Activated T-helper 1 cell treated with Interleukin-2 at 50 U/mL for 16 hours (primary cell): ENCODE data around the gene UNC93B1.

Experiments
- DNase-seq: peaks from one replicate; pipeline ENCODE4 v3.0.0-alpha.2; 2020; ENCODE audit warnings: low read depth

Gene UNC93B1, protein sequence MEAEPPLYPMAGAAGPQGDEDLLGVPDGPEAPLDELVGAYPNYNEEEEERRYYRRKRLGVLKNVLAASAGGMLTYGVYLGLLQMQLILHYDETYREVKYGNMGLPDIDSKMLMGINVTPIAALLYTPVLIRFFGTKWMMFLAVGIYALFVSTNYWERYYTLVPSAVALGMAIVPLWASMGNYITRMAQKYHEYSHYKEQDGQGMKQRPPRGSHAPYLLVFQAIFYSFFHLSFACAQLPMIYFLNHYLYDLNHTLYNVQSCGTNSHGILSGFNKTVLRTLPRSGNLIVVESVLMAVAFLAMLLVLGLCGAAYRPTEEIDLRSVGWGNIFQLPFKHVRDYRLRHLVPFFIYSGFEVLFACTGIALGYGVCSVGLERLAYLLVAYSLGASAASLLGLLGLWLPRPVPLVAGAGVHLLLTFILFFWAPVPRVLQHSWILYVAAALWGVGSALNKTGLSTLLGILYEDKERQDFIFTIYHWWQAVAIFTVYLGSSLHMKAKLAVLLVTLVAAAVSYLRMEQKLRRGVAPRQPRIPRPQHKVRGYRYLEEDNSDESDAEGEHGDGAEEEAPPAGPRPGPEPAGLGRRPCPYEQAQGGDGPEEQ

DNA sequence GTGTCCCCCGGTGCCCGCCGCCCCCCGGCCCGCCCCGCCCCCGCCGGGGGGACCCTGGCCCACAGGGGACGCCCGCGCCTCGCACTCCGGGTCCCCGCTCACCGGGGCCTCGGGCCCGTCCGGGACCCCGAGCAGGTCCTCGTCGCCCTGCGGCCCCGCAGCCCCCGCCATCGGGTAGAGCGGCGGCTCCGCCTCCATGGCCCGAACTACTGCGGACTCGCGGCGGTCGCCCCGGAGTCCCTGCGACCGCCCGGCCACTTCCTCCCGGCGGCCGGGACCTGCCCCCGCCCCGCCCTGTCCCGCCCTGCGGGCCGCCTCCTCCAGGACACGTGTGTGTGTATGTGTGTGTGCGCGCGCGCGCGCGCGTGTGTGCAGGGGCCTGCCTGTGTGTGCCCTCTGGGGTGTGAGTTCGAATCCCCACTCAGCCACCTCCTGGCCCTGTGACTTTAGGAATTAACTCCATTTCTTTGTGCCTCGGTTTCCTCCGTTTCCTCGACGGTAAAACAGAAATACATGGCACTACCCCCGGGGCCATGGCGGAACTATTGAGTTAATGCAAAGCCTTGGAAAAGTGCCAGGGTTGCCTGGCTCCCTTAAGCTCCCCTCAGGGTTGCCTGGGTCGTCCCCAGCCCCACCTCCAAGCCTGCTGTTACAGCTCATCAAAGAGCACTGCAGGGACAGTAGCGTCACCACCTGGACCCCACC lies at the start of gene UNC93B1:
Gene UNC93B1 (minus strand): TSS at position 252 of the 705 bp plus-strand sequence. CDS start 54 bp downstream, at position 198.
- DNase-seq: peak; percentile 68

DNA sequence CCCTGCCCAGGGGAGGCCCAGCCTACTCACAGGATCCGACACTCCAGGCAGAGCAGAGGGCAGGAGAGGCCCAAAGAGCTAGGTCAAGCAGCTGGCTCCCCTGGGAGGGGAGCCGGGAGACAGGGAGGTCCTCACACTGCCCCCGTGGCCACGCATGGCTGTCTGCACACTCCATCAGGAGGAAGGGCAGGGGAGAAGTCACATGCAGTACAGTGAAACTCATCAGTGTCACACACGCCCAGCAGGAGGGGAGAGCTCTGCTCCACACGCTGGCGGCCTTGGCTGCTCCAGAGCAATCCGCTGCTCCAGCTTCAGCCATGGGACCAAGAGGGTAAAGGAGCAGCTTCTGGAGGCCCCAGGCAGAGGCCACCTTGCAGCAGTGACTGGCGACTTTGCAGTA lies 49.2 kb upstream of the UNC93B1 start:
- DNase-seq: no peak

DNA sequence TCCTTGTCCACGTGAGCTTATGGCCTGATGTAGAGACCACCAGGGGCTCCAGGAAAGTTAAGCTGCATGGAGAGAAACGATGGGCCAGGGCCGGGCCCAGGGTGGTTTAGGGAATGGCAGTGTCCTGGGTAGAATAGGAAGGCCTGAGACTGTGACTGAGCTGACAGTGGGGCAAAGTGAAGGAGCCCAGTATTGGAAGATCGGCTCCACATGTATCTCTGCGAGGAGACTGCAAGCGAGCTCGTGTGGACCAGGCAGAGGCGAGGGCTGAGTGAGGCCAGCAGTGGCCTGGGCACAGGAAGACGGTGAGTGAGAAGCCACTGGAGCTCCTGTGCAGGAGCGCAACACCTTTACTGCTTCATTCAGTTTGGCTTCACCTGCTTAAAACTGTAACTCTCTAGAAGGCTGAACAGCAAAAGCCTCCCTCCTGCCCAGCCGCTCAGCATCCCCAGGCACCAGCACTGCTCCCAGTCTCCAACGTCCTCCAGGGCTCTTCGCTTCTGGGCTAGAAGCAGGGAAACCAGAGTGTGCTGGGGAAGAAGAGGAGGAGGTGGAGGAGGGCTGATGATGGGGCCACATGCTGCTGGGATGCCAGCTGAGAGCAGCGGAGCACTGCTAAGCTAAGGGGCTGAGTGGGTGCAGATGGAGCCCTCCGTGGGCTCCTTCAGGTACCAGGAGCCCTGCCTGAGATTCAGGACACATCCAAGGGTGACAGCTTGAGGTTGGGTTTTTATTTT lies 48.4 kb upstream of the UNC93B1 start:
- no peak for DNase-seq

DNA sequence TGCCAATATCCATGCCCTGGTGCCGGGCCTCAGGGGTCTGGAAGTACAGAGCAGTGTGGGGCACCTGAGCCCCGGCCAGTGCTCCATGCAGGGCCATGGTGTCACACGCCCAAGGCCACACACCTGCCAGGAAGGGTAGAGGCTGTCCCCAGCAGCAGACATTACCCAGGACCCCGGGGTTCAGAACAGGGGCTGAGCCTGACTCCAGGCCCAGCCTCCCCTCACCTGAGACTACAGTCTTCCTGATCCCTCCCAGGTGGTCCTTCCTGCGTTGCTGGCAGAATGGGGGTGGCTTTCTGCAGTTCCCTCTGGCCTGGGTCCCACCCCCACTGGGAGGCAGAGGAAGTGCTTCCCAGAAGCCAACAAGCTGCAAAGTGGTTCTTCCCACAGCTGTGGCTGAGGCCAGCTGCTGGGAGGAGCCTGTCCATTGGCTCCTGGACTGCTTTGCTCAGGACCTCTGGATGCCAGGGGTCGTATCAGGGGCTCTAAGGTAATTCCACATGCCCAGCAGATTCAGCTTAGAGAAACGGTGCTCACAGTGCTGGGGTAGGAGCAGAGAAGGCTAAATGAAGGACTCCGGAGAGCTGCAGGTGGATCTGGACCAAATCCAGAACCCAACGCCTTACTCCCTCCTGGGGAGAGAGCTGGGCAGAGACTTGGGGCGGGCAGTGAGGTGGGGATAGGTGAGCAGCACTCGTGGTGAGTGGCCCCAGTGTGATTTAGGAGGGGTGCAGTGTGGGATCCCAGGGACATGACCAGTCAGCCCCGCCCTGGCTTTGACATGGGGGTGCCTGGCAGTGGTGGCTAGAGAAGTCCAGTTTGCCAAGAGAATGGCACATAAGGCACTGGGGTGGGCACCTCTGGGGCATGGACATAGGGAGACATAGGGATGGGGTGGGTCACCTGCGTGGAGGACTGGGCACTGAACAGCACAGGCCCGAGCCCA lies 47.6 kb upstream of the UNC93B1 start:
- DNase-seq: no peak

DNA sequence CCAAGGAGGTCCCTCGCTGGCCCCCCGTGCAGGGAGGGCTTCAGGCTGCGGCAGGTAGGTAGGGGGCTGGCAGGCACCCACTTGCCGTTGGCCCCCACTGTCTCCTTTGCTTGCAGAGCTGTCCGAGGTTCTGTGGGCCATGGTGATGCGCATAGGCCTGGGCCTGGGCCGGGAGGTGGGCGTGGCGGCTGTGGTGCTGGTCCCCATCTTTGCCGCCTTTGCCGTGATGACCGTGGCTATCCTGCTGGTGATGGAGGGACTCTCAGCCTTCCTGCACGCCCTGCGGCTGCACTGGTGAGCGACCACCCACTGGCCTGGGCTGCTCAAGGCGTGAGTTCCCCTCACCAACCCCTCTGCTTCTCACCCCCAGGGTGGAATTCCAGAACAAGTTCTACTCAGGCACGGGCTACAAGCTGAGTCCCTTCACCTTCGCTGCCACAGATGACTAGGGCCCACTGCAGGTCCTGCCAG lies 46.5 kb upstream of the UNC93B1 start:
- DNase-seq: no peak

DNA sequence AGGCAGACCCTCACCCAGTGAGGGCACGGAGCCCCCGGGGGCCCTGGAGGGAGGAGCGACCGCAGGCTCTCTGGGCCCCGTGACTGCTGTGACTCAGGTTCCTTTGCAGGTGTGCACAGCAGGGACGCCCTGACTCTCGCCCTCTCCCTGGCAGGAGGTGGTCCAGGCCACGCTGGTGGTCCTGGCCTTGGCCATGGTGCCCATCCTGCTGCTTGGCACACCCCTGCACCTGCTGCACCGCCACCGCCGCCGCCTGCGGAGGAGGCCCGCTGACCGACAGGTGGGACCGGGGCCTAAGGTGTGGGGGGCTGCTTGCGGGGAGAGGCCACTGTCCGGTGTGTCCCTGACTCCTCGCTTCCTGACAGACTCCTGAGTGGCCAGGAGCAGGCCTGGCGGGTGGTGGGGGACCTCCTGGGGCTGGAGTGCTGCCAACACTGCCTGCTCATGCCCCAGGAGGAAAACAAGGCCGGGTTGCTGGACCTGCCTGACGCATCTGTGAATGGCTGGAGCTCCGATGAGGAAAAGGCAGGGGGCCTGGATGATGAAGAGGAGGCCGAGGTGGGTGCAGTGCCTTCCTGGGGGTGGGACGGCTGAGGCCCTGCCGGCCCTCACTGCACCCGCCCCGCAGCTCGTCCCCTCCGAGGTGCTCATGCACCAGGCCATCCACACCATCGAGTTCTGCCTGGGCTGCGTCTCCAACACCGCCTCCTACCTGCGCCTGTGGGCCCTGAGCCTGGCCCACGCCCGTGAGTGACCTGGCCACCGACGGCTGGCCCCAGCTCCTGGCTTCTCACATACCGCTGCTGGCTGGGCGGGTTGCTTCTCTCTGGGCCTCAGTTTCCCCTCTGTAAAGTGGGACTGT lies 45.8 kb upstream of the UNC93B1 start:
- DNase-seq: no peak

DNA sequence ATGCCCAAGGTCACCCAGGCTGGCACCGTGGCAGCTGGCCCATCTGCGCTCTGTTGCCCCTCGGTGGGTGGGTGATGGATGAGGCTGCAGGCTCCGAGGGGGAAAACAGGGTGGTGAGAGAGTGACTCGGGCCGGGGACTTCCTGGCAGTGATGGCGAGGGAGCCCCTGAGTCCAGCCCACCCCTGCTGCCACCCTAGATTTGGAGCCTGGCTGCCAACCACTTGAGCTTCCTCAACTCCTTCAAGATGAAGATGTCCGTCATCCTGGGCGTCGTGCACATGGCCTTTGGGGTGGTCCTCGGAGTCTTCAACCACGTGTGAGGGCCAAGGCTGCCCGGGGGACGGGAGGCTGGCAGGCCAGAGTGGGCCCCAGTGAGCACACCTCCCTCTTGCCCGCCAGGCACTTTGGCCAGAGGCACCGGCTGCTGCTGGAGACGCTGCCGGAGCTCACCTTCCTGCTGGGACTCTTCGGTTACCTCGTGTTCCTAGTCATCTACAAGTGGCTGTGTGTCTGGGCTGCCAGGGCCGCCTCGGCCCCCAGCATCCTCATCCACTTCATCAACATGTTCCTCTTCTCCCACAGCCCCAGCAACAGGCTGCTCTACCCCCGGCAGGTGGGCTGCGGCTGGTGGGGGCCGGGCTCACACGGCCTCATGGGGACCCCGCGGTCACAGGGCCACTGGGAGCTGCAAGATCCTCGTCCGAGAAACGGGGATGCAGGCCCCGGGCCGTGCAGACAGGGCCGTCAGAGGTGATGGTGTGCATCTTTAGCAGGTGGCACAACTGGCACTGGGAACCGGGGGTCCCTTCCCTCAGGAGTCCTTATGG lies 45.0 kb upstream of the UNC93B1 start:
- no peak for DNase-seq

DNA sequence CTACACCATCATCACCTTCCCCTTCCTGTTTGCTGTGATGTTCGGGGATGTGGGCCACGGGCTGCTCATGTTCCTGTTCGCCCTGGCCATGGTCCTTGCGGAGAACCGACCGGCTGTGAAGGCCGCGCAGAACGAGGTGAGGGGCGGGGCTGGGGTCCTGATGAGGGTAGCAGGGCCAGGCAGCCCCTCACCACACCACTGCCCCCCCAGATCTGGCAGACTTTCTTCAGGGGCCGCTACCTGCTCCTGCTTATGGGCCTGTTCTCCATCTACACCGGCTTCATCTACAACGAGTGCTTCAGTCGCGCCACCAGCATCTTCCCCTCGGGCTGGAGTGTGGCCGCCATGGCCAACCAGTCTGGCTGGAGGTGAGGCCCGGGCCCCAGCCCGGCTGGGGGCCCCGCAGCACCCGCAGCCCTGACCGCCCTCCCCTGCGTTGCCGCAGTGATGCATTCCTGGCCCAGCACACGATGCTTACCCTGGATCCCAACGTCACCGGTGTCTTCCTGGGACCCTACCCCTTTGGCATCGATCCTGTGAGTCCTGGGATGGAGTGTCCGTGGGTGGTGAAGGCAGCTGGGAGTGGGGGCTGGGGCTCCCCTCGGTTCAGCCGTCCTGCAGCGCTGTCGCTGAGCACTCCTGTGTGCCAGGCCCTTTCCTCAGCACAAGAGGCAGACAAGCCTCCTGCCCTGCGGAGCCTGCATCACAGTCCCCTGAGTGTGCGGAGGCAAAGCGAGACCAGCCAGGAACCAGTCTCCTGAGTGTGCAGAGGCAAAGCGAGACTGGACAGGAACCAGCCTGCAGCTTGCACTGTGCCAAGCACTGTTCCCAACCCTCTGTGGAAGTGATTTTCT lies 43.8 kb upstream of the UNC93B1 start:
- no peak for DNase-seq

DNA sequence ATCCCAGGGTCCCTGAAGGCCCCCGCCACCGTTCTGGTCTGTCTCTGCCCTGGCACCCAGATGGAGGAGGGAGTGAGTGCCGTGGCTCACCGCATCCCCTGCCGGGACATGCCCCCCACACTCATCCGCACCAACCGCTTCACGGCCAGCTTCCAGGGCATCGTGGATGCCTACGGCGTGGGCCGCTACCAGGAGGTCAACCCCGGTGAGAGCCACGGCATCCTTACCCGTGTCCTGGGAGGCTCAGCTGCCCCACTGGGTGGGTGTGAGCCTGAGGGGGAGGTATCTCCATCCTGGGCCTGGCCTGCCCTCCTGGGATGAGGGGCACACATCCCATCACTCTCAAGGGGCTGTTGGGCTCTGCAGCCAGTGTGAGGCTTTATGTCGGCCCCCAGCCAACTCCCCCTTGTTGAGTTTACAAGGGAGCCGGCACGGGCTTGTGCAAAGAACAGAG lies 41.0 kb upstream of the UNC93B1 start:
- no peak for DNase-seq

DNA sequence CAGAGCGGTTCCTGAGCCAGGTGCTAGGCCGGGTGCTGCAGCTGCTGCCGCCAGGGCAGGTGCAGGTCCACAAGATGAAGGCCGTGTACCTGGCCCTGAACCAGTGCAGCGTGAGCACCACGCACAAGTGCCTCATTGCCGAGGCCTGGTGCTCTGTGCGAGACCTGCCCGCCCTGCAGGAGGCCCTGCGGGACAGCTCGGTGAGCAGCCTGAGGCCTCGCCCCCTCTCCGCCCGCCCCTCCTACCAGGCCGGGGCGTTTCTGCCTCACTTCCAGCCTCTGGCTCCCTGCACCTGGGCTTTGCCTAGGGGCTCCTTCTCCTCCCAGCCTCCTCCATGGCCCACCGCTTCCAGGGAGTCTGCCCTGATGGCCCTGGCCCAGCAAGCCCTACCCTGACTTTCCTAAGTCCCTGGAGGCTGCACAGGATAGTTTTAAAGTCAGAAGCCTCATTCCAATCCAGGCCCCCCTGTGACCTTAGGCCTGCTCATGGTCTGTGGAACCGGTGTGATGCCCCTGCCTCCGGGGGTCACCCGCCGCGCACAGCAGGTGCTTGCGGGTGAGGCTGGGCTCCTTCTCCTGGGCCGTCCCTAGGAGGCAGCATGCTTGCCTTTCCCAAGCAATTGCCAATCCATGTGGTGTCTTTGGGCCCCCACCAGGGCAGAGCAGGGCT lies 40.4 kb upstream of the UNC93B1 start:
- no peak for DNase-seq

DNA sequence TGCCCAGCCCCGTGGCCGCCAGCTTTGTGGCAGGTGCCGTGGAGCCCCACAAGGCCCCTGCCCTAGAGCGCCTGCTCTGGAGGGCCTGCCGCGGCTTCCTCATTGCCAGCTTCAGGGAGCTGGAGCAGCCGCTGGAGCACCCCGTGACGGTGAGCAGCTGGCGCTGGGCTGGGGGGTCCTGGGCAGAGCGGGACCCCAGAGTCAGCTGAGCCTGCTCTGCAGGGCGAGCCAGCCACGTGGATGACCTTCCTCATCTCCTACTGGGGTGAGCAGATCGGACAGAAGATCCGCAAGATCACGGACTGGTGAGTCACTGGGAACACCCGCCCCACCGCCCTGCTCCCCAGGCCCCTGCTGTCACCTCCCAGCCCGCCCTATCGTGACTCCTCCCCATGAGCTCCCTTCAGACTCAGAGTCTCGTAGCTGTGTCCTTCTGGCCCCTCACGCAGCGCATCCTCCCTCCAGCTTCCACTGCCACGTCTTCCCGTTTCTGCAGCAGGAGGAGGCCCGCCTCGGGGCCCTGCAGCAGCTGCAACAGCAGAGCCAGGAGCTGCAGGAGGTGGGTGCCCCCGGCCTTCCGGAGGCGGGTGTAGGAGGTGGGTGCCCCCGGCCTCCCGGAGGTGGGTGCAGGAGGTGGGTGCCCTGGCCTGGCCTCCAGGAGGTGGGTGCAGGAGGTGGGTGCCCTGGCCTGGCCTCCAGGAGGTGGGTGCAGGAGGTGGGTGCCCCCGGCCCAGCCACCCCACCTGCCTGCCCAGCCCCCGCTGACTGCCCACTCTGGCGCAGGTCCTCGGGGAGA lies 39.6 kb upstream of the UNC93B1 start:
- DNase-seq: no peak

DNA sequence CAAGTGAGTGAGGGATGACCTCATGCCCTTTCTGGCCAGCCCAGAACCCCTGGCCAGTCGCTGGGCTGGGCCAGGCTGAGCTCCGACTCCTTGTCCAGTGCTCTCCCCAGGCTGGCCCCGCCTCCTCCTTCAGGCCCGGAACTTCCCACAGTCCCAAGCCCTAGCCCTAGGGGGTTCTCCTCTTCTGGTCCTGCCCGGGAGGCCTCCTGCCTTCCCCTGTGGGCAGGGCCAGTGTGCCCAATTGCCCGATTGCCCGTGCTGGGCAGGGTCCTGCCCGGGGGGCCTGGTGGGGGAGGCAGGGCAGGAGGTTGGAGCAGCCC lies 39.1 kb upstream of the UNC93B1 start:
- DNase-seq: no peak

DNA sequence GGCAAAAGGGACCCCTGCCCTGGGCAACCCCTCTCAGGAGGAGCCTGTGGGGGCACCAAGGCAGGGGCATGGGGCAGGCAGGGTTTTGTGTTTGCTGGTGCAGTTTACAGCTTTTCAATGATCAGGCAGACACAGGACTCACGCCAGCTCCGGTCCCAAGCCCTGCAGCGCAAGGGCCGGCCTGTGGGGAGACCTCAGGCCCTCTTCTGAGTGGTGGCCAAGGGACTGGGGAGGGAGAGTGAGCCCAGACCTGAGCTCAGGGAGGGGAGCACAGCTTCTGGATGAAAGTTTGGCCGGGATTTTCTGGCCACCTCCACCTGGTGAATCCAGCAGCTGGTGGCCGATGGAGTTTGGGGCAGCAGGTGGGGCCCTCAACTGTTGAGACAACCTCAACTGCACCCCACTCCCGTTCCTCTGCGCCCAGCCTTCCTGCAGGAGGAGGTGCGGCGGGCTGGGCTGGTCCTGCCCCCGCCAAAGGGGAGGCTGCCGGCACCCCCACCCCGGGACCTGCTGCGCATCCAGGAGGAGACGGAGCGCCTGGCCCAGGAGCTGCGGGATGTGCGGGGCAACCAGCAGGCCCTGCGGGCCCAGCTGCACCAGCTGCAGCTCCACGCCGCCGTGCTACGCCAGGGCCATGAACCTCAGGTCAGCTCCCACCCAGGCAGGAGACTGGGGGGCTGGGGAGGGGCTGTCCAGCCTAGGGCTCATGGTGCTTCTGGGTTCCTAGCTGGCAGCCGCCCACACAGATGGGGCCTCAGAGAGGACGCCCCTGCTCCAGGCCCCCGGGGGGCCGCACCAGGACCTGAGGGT lies 38.5 kb upstream of the UNC93B1 start:
- DNase-seq: no peak

DNA sequence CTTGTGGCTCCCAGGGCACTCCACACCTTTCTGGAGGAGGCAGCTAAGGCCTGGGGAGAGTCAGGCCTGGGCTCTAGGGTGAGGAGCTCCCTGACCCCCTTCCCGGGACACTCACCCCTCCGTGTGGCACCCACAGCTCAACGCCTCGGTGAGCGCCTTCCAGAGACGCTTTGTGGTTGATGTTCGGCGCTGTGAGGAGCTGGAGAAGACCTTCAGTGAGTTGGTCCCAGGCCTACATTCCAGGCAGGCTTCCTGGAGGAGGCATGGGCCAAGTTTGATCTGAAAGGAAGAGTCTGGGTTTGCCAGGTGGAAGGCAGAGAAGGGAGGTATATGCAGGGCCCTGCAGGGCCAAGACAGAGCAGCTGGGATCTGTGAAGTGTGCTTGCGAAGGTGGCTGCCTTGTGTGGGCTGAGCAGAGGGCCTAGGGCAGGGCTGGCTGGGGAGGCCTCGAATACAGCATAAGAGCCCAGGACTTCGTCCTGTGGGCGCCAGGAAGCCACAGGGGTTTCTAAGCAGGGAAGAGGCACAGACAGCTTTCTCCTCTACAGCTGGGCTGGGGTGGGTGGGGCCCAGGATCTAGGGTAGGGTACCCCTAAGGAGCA lies 37.8 kb upstream of the UNC93B1 start:
- no peak for DNase-seq

DNA sequence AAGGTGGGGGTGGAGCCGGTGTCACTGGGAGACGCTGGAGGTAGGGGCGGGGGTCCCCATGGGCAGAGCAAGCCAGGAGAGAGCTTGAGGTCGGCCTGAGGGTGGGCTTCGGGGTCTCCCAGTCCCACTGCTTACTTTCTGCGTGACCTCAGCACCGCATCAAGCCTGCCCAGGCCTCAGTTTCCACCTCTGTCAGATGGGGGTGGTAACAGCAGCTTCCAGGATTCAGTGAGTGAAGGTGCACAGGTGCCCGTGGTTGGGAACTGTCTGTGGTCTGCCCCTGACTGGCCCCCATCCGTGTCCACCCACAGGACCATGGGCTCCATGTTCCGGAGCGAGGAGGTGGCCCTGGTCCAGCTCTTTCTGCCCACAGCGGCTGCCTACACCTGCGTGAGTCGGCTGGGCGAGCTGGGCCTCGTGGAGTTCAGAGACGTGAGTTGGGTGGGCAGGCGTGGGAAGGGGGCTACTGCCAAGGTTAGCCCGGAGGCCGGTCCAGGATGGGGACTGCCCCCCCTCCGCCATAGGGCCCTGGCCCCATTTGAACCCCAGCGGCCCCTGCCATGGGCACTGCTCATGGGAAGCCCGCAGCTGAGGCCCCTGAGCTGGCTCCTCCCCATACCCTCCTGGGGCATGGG lies 37.2 kb upstream of the UNC93B1 start:
- no peak for DNase-seq
